GM12878 (cell line): ENCODE data around the gene POC5. TPM values are rescaled to one million over a fixed set of nuclear protein-coding genes. Genes with fewer than 3 reads are reported as not detected.

Experiments used
- ATAC-seq: fragments of 200-7000 bp; cut with Tn5 transposase; 3 replicates; pipeline ENCODE4 v1.9.1; 2020; ENCODE audit warnings: mild to moderate bottlenecking, moderate library complexity
- BruUV-seq: library from RNA; stranded (reverse); fragments of 400-500 nt; replicated peaks from 2 replicates; lab custom pipeline; 2021; lab: Mats Ljungman, UMichigan
- CTCF ChIA-PET: fragments of 300-600 bp; sonication (Branson Sonifier 250); formaldehyde crosslinking; extraction: SDS; loops from one replicate; lab custom pipeline; 2021; ENCODE audit warnings: inconsistent platforms; lab: Yijun Ruan, JAX
- POLR2A ChIA-PET: fragments of 350-600 bp; formaldehyde crosslinking; extraction: SDS; loops from one replicate; lab custom pipeline; 2021; ENCODE audit warnings: inconsistent platforms; lab: Charles Lee
- RAD21 ChIA-PET: fragments of 300-600 bp; sonication (Branson Sonifier 250); formaldehyde crosslinking; loops from one replicate; lab custom pipeline; 2023; ENCODE audit warnings: antibody characterized with exemption; ENCODE audit not compliant: unreplicated experiment; lab: Charles Lee
- SMC1A ChIA-PET: fragments of 300-600 bp; sonication (Branson Sonifier 250); formaldehyde crosslinking; loops from one replicate; lab custom pipeline; 2023; ENCODE audit not compliant: unreplicated experiment, uncharacterized antibody; lab: Charles Lee
- DNase-seq: peaks from one replicate; pipeline ENCODE4 v3.0.0-alpha.2; 2011; ENCODE audit warnings: low read depth, low spot score
- FAIRE-seq: peaks from 3 replicates; lab custom pipeline; 2011; peaks lifted over from hg19 to GRCh38; lab: Jason Lieb, UNC
- H2AFZ ChIP-seq: 2 replicates; pipeline ENCODE4 v1.6.0; 2011; ENCODE audit warnings: low read depth, low read length, control low read depth; ENCODE audit not compliant: control insufficient read depth
- H3K27ac ChIP-seq: 2 replicates; pipeline ENCODE4 v1.5.1; 2011; ENCODE audit warnings: control low read depth; ENCODE audit not compliant: control insufficient read depth, insufficient read depth
- H3K27me3 ChIP-seq, 2 experiments: replicated peaks in 1 of 2; 2 replicates each; pipeline versions ENCODE4 v1.6.0 to v1.6.1; 2011; ENCODE audit warnings: low read length in 1 of 2; ENCODE audit not compliant: control insufficient read depth in 2 of 2, insufficient read depth in 2 of 2
- H3K36me3 ChIP-seq, 2 experiments: 2 replicates each; pipeline ENCODE4 v1.5.1; 2011; ENCODE audit warnings: low read length in 1 of 2; ENCODE audit not compliant: control insufficient read depth in 2 of 2, insufficient read depth in 2 of 2
- H3K4me1 ChIP-seq: 2 replicates; pipeline ENCODE4 v1.6.1; 2011; ENCODE audit warnings: mild to moderate bottlenecking, low read length, moderate library complexity, mixed read lengths; ENCODE audit not compliant: control insufficient read depth, insufficient read depth
- H3K4me2 ChIP-seq: 2 replicates; pipeline ENCODE4 v1.6.0; 2011; ENCODE audit warnings: control low read depth; ENCODE audit not compliant: control insufficient read depth, insufficient read depth
- H3K4me3 ChIP-seq: fragments of 200-600 bp; sonication (generic); 2 replicates; pipeline ENCODE4 v1.5.1; 2016
- H3K79me2 ChIP-seq: 2 replicates; pipeline ENCODE4 v1.6.0; 2011; ENCODE audit warnings: low read length; ENCODE audit not compliant: control insufficient read depth, insufficient read depth
- H3K9ac ChIP-seq: 2 replicates; pipeline ENCODE4 v1.8.0; 2011; ENCODE audit warnings: low read length, control low read depth, mixed read lengths; ENCODE audit not compliant: control insufficient read depth, insufficient read depth
- H3K9me3 ChIP-seq: replicated peaks from 3 replicates; pipeline ENCODE4 v1.5.1; 2011; ENCODE audit warnings: mild to moderate bottlenecking, low read length; ENCODE audit not compliant: control insufficient read depth, insufficient read depth
- H4K20me1 ChIP-seq: 2 replicates; pipeline ENCODE4 v1.6.0; 2011; ENCODE audit not compliant: control insufficient read depth, insufficient read depth
- NFXL1 ChIP-seq: fragments of 450-650 bp; IDR thresholded peaks from 2 replicates; pipeline ENCODE4 v1.6.1; 2017; ENCODE audit warnings: antibody characterized with exemption, mild to moderate bottlenecking, borderline replicate concordance
- SIN3A ChIP-seq: IDR thresholded peaks from 2 replicates; pipeline ENCODE4 v1.6.1; 2012; ENCODE audit warnings: low read depth, low read length, improper control_type of control experiment
- SREBF2 ChIP-seq: IDR thresholded peaks from 2 replicates; pipeline ENCODE4 v1.6.1; 2012; ENCODE audit warnings: mild to moderate bottlenecking, low read length
- TAF1 ChIP-seq: IDR thresholded peaks from 2 replicates; pipeline ENCODE4 v1.6.1; 2011; ENCODE audit warnings: mild to moderate bottlenecking, low read depth, low read length, borderline replicate concordance
- ZNF622 ChIP-seq: fragments of 450-650 bp; IDR thresholded peaks from 2 replicates; pipeline ENCODE4 v1.6.1; 2017; ENCODE audit warnings: mild to moderate bottlenecking, inconsistent platforms
- WGBS: methylation state at CpG from one replicate; pipeline ENCODE4 v1.1.6; 2016; ENCODE audit warnings: low lambda C conversion rate; ENCODE audit not compliant: insufficient replicate concordance, insufficient coverage; ENCODE audit errors: missing lambda C conversion rate; 5-methylcytosine and 5-hydroxymethylcytosine counted together
- in situ Hi-C: fragments of 300-500 bp; cut with MboI; formaldehyde crosslinking; loops from 9 replicates; pipeline ENCODE4 v1.14.3; 2018; ENCODE audit warnings: mixed read lengths
- intact Hi-C: fragments of 100-400 bp; cut with micrococcal nuclease; formaldehyde crosslinking; loops from one replicate; pipeline ENCODE4 v1.14.2; 2022; ENCODE audit not compliant: unreplicated experiment
- polyA plus RNA-seq, 11 experiments: library from polyadenylated mRNA; depleted of rRNA in 4 of 11; unstranded in 6 of 11; stranded (reverse) in 5 of 11; fragments of >200 nt; fragmentation: Nextera tagmentation in 4 of 11; fragmentation: Illumina TruSeq in 1 of 11; extraction: Ambion mirVana in 4 of 11; extraction: Trizol in 1 of 11; gene quantifications; 1 replicate in 1 of 11; 2 replicates in 10 of 11; pipeline versions ENCODE4 v1.2.1 to v1.2.3, GENCODE V29; 2011 to 2016; ENCODE audit warnings: inconsistent platforms in 2 of 11, missing spikeins in 2 of 11, low read depth in 1 of 11
- total RNA-seq, 4 experiments: library from RNA; depleted of rRNA in 3 of 4; stranded (reverse); fragments of >200 nt in 3 of 4; fragmentation: Illumina TruSeq in 1 of 4; extraction: Trizol in 1 of 4; gene quantifications; 2 replicates each; pipeline versions ENCODE4 v1.2.1 to v1.2.3, GENCODE V29; 2013 to 2021

Gene POC5
- total and polyA plus RNA-seq, 10 of the 15 experiments (the other 5 are each of a cell fraction or from before 2014, with no cell fraction given), result 13.1 to 25.6 (median 21.8) TPM

GRCh38 chr5:75656311-75657003 is 60.8 kb downstream of the POC5 start:
- in situ Hi-C loops, result no loop called here
- ChIA-PET RAD21 (interaction anchor here (0.9 to 1.3 kb wide), 2 partner anchors 13 to 20 kb away, joined by 3 to 4 read pairs; no protein-coding TSS in a partner anchor), POLR2A (interaction anchor here (0.7 to 1.1 kb wide), 2 partner anchors 9 to 13 kb away, joined by 3 to 4 read pairs; no protein-coding TSS in a partner anchor), SMC1A (interaction anchor here (1.4 to 3.4 kb wide), 2 partner anchors 12 to 48 kb away, joined by 5 to 13 read pairs; no protein-coding TSS in a partner anchor)
- Histone ChIP-seq H3K4me3 (no peak overlapping the region), H3K27ac (no peak overlapping the region), H4K20me1 (no peaks in the 10 kb centered on the region), H3K36me3 (no peaks in the 10 kb centered on the region), H3K27me3 (no peaks in the 10 kb centered on the region)
- TF ChIP-seq ZNF622, result no peak
- TF ChIP-seq, all 136 proteins: peak for 0
- FAIRE-seq, result no peak
- CTCF ChIA-PET, result interaction anchor here (1.0 to 1.2 kb wide), 4 partner anchors 10 to 25 kb away, joined by 3 to 4 read pairs (median 4); no protein-coding TSS in a partner anchor
- no peak overlapping the region; the same call in none of the 2 replicates for H2AFZ ChIP-seq
- BruUV-seq, result no TSS peak
- no peak for DNase-seq
- no peak for ATAC-seq
- H3K9me3 ChIP-seq, result no peaks in the 10 kb centered on the region
- peaks cover 11% of the 10 kb centered on the region; the same call in 1 of the 2 replicates for H3K4me1 ChIP-seq
- H3K9ac ChIP-seq, result no peak overlapping the region
- WGBS, result 62% methylated on average over 9 of the region's 9 CpGs
- intact Hi-C loops, result no loop called here
- no peak overlapping the region for H3K4me2 ChIP-seq
- H3K79me2 ChIP-seq, result no peaks in the 10 kb centered on the region

- in situ Hi-C loops (no loop called here), intact Hi-C loops (no loop called here)
- Histone ChIP-seq H2AFZ (no peak overlapping the region), H3K79me2 (no peaks in the 10 kb centered on the region), H3K9me3 (no peaks in the 10 kb centered on the region), H4K20me1 (no peaks in the 10 kb centered on the region), H3K4me3 (no peak overlapping the region), H3K4me1 (peaks cover 2% of the 10 kb centered on the region; the same call in 1 of the 2 replicates), H3K9ac (no peak overlapping the region), H3K36me3 (no peaks in the 10 kb centered on the region), H3K27ac (no peak overlapping the region), H3K4me2 (no peak overlapping the region), H3K27me3 (no peaks in the 10 kb centered on the region)
- ChIA-PET CTCF (no interaction called here), POLR2A (no interaction called here), RAD21 (no interaction called here), SMC1A (no interaction called here)
- 81% methylated on average over 16 of the region's 19 CpGs for WGBS
- TF ChIP-seq NFXL1, result no peak
- no peak for TF ChIP-seq SREBF2
- no peak for TF ChIP-seq SIN3A
- no peak for TF ChIP-seq TAF1
- no TSS peak for BruUV-seq
- DNase-seq, result no peak
- FAIRE-seq, result no peak
- no peak for ATAC-seq
Observed at GRCh38 chr5:75654693-75655295, 62.4 kb downstream of the POC5 start.
